Fibroblast of lung (primary cell): Measurements from ENCODE around the gene MFAP4.

ENCODE experiments used
- CTCF ChIP-seq, 2 donors: IDR thresholded peaks in 1 of 2; conservative IDR thresholded peaks in 1 of 2; 1 replicate in 1 of 2; 2 replicates in 1 of 2; pipeline ENCODE4 v1.5.1; 2011 to 2012; ENCODE audit warnings: low read length in 2 of 2, control low read depth in 1 of 2, inconsistent platforms in 1 of 2, low read depth in 1 of 2, mild to moderate bottlenecking in 1 of 2
- EZH2 ChIP-seq: IDR thresholded peaks from 2 replicates; pipeline ENCODE4 v1.5.1; 2012; ENCODE audit warnings: low read length, control low read depth, mild to moderate bottlenecking; ENCODE audit errors: missing control alignments

- TF ChIP-seq CTCF (conservative IDR thresholded peaks at IDR 0.05 in 1 of 2, IDR thresholded peaks at IDR 0.05 in 1 of 2; ENCODE audit: low read depth in 1 of 2, low read length in 2 of 2) (no peak), EZH2 (no peak)
Observed at GRCh38 chr17:19333736-19334290, 53.2 kb downstream of the MFAP4 start.
